GM12865 (cell line): ENCODE data around the gene PINLYP.

Experiments used
- DNase-seq: peaks from one replicate; pipeline ENCODE4 v3.0.0; 2010; ENCODE audit warnings: low read depth
- H3K4me3 ChIP-seq: 2 replicates; pipeline ENCODE4 v1.5.1; 2011; ENCODE audit warnings: mild to moderate bottlenecking, low read depth, low read length, control low read depth
- TF ChIP-seq, protein P1 (sequence below): IDR thresholded peaks from 2 replicates; pipeline ENCODE4 v1.5.1; 2011; ENCODE audit warnings: low read length, control low read depth, low read depth, inconsistent platforms; ENCODE audit not compliant: insufficient read depth; ENCODE audit errors: missing control alignments

The PINLYP gene

DNA sequence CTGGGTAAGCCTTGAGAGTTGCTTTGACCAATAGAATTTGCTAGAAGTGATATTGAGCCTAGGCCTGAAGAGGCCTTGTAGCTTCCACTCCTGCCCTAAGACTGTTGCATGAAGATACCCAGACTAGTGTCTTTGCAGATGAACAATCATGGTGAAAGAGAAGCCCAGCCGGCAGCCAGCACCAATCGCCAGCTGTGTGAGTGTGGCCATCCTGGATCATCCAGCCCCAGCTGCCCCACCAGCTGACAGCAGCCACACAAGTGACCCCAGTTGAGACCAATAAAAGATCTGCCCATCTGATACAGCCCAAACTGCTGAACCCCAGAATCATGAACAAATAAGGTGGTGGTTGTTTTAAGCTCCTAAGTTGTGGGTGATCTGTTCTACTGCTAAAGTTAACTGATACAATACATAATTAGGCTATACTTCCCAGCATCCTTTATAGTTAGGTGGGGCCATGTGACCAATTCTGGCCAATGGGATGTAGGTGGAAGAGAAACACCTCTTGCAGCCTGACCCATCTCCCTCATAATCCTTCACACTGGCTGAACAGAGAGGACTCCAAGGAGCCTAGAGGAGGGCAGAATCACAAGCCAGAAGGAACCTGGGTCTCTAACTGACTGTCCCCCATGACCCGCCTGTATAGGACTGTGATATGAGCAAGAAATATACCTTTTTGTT is 53.2 kb downstream of the PINLYP start:
- no peak for DNase-seq
- TF ChIP-seq, protein P1, sequence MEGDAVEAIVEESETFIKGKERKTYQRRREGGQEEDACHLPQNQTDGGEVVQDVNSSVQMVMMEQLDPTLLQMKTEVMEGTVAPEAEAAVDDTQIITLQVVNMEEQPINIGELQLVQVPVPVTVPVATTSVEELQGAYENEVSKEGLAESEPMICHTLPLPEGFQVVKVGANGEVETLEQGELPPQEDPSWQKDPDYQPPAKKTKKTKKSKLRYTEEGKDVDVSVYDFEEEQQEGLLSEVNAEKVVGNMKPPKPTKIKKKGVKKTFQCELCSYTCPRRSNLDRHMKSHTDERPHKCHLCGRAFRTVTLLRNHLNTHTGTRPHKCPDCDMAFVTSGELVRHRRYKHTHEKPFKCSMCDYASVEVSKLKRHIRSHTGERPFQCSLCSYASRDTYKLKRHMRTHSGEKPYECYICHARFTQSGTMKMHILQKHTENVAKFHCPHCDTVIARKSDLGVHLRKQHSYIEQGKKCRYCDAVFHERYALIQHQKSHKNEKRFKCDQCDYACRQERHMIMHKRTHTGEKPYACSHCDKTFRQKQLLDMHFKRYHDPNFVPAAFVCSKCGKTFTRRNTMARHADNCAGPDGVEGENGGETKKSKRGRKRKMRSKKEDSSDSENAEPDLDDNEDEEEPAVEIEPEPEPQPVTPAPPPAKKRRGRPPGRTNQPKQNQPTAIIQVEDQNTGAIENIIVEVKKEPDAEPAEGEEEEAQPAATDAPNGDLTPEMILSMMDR, result no peak
- no peak overlapping the region for H3K4me3 ChIP-seq

DNA sequence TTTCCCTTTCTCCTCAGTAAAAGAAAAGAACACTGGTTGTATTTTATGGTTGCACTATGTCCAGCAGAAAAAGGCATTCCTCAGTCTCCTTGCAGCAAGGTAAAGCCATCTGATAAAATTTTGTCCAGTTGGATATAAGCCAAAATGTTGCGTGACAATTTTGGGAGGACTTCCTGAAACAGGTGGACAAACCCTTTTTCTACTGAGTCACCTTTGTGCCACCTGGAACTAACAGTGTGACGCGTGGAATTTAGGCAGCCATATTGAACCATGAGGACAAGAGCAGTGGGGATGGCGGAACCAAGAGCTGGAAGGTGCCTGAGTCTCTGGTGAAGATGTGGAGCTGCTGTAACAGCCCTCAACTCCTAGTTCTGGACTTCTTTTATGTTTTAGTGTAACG is 55.9 kb downstream of the PINLYP start:
- TF ChIP-seq, protein P1, result no peak
- H3K4me3 ChIP-seq, result no peak overlapping the region
- no peak for DNase-seq
